NCI-H2029 treated with DMSO at 0.1 percent for 48 hours (cell line): ENCODE measurements around the gene THRB.

Experiments used
- DNase-seq: peaks from one replicate; lab custom pipeline; 2025; lab: John Stamatoyannopoulos, UW

The THRB gene

DNA sequence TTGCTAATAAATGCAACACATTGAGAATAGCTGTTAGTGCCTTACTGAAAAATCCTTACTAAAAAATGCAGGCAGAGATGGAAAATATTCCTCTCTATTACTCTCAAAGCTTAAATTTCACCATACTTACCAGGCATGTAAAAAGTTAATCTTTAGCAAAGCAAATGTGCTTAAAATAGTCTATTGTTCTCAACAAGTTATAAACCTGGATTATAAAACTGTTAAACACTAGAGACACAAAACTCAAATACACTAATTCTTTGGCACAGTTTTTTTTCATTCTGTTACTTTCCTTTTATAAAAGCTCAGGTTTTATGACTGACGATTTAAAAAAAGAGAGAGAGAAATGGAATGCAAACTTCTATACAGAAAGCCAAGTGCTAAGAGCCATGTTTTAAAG lies 119.8 kb downstream of the THRB start:
- DNase-seq = no peak

- DNase-seq = no peak
Measured at GRCh38 chr3:24373198-24373959, 121.3 kb downstream of the THRB start.

GRCh38 chr3:24372559-24373197 lies 122.0 kb downstream of the THRB start:
- no peak for DNase-seq

GRCh38 chr3:24370352-24371090 lies 124.1 kb downstream of the THRB start:
- DNase-seq = no peak

DNA sequence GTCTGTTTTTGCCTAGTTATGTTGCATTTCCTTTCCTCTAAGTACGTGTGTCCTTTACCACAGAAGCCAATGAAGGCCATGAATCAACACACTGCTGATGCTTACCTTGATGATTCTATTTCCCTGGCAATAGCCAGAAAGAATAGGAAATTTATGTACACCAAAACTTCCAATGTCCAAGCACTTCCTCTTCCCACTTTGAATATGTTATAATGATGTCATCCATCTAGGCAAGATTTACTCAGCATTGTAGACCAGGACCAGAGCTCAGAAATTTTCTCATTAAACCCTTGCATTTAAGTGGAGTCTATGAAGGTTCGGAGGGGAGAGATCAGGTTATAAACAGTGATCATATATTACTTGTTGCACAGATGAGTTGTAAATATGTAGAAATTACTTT lies 126.0 kb downstream of the THRB start:
- no peak for DNase-seq

DNA sequence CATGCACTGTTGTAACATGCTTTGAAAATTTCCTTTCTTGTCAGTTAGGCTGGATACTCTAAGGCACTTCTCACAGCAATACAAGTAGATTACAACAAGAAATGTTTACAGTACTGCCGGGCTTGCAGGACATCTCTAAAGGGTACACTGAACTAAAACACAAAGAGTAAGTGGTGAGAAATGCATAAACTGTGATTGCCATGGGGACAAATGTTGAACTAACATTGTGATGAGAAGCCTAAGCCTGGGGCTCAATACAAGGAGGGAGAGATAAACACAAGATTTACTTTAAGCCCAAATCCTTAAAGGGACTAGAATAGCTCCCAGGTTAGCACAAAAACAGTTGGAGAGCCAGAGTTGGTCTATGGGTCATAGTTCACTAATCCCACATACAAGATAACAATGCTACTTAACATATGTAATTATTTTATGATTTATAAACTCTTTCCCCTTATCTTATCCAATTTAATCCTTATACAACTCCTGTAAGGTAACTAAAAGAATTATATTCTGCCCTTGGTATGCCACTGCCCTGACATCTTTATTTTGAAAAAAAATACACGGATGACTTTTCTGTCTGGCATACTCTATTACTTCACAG lies 126.9 kb downstream of the THRB start:
- DNase-seq = no peak

GRCh38 chr3:24367216-24367615 lies 127.4 kb downstream of the THRB start:
- no peak for DNase-seq

DNA sequence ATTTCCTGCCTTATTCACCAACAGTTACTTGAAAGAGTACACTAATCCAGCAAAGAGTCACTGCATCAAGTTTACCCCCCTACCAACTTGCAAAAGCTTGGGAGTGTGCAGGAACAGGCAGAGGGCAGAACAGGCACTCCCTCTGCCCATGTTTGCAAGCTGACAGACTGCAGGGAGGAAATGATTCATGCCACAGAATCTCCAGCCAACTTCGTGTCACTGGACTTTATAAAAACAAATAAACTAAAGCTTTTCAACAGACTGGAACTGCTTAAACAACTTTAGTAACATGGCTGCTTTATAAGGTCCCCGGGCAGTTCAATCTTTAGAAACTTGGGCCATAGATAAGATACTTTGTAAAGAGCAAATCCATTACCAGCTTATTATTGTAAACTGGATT lies 129.5 kb downstream of the THRB start:
- no peak for DNase-seq

DNA sequence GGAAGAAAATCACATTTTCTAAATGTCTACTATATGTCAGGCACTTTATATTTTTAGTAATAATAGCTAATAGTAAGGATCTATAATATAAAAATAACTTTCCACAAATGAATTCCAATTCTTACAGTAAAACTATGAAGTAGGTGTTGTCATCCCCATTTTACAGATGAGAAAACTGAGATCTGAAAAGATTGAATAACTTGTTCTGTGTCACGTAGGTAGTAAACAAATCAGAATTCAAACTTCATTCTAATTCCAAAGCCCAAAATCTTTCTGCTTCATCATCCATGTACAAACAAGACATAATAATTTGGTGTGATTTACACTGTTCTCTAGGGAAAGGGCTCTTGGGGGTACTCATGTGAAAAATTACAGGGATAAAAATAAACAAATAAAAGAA lies 130.3 kb downstream of the THRB start:
- no peak for DNase-seq

DNA sequence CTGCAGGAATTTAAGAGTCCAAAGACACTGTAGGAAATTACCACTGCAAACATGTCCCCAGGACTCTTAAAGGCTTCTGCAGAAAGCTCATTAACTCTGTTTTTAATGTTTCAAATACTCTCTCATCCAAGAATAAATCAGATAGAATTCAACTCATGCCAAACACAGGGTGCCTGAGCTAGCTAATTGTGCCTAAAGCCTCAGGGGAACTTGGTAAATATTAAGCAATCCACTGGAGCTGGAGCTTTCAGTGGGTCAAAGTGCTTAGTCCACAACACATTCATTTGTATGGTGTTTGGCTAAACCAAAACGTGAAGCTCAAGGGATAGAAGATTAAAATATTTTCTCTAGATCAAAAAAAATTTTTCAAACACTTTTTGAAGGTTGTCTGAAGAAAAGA lies 131.4 kb downstream of the THRB start:
- no peak for DNase-seq

GRCh38 chr3:24361623-24362022 lies 133.0 kb downstream of the THRB start:
- no peak for DNase-seq

GRCh38 chr3:24360957-24361356 lies 133.7 kb downstream of the THRB start:
- no peak for DNase-seq

- DNase-seq = no peak
Measured at GRCh38 chr3:24359645-24360462, 134.8 kb downstream of the THRB start.

GRCh38 chr3:24359102-24359501 lies 135.5 kb downstream of the THRB start:
- DNase-seq = no peak

DNA sequence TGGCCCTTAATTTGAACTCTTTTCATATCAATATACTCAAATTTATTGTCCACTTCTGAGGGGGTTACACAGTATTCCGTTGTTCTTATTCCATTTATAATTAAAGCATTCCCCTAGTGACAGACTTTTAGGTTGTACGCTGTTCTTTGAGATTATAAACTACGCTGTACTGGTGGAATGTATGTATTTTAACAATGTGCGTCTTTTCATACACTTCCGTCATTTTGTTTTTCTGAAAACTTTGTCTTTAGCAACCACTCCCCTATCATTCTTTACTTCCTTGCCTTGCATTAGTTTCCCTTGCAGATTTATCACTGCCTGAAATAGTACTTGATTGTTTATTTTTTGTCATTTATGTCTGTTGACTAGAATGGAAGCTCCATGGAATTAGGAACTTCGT lies 137.0 kb downstream of the THRB start:
- no peak for DNase-seq

DNA sequence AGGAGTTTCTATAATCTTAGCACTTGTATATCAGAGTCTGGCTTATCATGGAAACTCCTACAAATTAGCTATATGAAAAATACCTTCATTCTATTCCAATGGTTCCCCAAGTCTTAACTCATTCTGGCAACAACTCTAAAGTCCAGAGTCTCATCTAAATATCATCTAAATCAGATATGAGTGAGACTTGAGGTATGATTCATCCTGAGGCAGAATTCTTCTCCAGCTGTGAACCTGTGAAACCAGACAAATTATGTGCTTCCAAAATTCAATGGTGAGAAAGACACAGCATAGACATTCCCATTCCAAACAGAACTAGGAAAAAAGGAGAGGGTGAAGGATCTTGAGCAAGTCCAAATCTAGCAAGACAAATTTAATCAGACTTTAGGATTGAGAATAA lies 138.8 kb downstream of the THRB start:
- DNase-seq = no peak

GRCh38 chr3:24354230-24354629 lies 140.4 kb downstream of the THRB start:
- no peak for DNase-seq

- DNase-seq = no peak
Measured at GRCh38 chr3:24352893-24353553, 141.6 kb downstream of the THRB start.

DNA sequence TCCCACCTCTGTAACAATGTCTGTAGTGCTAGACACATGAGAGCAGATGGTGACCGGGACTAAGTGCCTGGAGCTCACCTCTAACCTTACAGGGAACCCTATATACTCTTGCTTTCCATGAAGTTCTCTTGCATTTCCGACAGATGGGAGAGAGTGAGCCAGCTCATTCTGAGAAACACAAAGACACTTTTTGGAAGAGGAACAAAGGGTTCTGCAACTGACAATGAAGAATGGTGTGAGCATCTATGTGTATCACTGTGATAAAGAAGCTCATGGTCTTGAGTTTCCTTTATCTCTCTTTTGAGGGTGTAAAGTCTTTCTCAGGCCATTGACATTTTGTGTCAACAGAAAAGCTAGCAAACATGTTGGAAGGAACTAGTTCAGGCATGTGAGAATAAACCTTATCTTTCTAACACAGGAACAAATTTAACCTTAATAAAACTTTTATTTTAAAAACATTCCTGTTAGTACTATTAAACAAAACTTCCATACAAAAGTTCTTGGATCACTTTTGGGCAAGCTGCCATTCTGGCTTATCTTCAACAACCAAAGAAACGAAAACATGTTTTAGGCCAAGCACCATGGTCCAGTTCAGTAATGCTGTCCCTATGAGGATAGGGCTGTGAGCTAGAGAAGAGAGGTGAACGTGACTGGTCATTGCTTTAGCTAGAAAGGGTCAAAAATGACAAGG lies 142.7 kb downstream of the THRB start:
- no peak for DNase-seq

- DNase-seq = no peak
Measured at GRCh38 chr3:24349367-24350019, 145.2 kb downstream of the THRB start.
